Measurements from ENCODE around the gene ANKRD42. TPM values are rescaled to one million over a fixed set of nuclear protein-coding genes. Genes with fewer than 3 reads are reported as not detected.

ANKRD42 gene
- total and polyA plus RNA-seq, 2 experiments from 2014 or later = 9.2 to 9.7 TPM

GRCh38 chr11:83241291-83241946, 47.9 kb downstream of the ANKRD42 start:
- no peak overlapping the region for H3K4me3 ChIP-seq
- no peak overlapping the region for H3K27ac ChIP-seq
- H3K9me2 ChIP-seq (replicated peaks; ENCODE audit: insufficient read depth) = no peaks in the 10 kb centered on the region
- H3K27me3 ChIP-seq = no peaks in the 10 kb centered on the region
- H3K4me1 ChIP-seq (ENCODE audit: insufficient read depth) = no peaks in the 10 kb centered on the region
- 15% methylated on average over 5 of the region's 5 CpGs for WGBS (ENCODE audit: low lambda C conversion rate, missing lambda C conversion rate)
- H4K20me1 ChIP-seq (ENCODE audit: insufficient read depth, poor library complexity, severe bottlenecking) = no peaks in the 10 kb centered on the region
- H3K9me3 ChIP-seq (ENCODE audit: low read depth) = no peaks in the 10 kb centered on the region
- TF ChIP-seq CTCF (IDR thresholded peaks at IDR 0.05; ENCODE audit: poor library complexity) (peak; percentile 65), EZH2phosphoT487 (IDR thresholded peaks at IDR 0.05; ENCODE audit: low read depth, severe bottlenecking, unreplicated experiment) (no peak)
- H3K79me2 ChIP-seq = no peaks in the 10 kb centered on the region
- no peak overlapping the region for H3K4me2 ChIP-seq
- H2AFZ ChIP-seq = no peak overlapping the region
- H3K36me3 ChIP-seq (replicated peaks; ENCODE audit: insufficient read depth, low read depth) = no peaks in the 10 kb centered on the region
- DNase-seq (ENCODE audit: low spot score) = peak; percentile 79

- Histone ChIP-seq H3K27me3 (no peaks in the 10 kb centered on the region), H3K4me1 (ENCODE audit: insufficient read depth) (no peaks in the 10 kb centered on the region), H3K27ac (no peak overlapping the region), H4K20me1 (ENCODE audit: insufficient read depth, poor library complexity, severe bottlenecking) (no peaks in the 10 kb centered on the region), H3K4me2 (no peak overlapping the region), H3K9me3 (ENCODE audit: low read depth) (no peaks in the 10 kb centered on the region), H3K9me2 (replicated peaks; ENCODE audit: insufficient read depth) (no peaks in the 10 kb centered on the region), H3K4me3 (no peak overlapping the region), H3K79me2 (no peaks in the 10 kb centered on the region), H2AFZ (no peak overlapping the region), H3K36me3 (replicated peaks; ENCODE audit: insufficient read depth, low read depth) (no peaks in the 10 kb centered on the region)
- WGBS (ENCODE audit: low lambda C conversion rate, missing lambda C conversion rate) = 95% methylated on average over 1 of the region's 1 CpG
- DNase-seq (ENCODE audit: low spot score) = no peak
- TF ChIP-seq EZH2phosphoT487 (IDR thresholded peaks at IDR 0.05; ENCODE audit: low read depth, severe bottlenecking, unreplicated experiment) = no peak
- no peak for TF ChIP-seq EZH2 (IDR thresholded peaks at IDR 0.05; ENCODE audit: borderline replicate concordance)
- TF ChIP-seq CTCF (IDR thresholded peaks at IDR 0.05; ENCODE audit: poor library complexity) = no peak
Observed at GRCh38 chr11:83249445-83249844, 55.9 kb downstream of the ANKRD42 start.

GRCh38 chr11:83249972-83250593, 56.6 kb downstream of the ANKRD42 start:
- no peaks in the 10 kb centered on the region for H3K4me1 ChIP-seq (ENCODE audit: insufficient read depth)
- H3K4me3 ChIP-seq = no peak overlapping the region
- H3K9me3 ChIP-seq (ENCODE audit: low read depth) = no peaks in the 10 kb centered on the region
- H3K27me3 ChIP-seq = no peaks in the 10 kb centered on the region
- TF ChIP-seq EZH2 (IDR thresholded peaks at IDR 0.05; ENCODE audit: borderline replicate concordance) = no peak
- TF ChIP-seq CTCF (IDR thresholded peaks at IDR 0.05; ENCODE audit: poor library complexity) = peak; percentile 86
- 28% methylated on average over 4 of the region's 4 CpGs for WGBS (ENCODE audit: low lambda C conversion rate, missing lambda C conversion rate)
- H2AFZ ChIP-seq = no peak overlapping the region
- H4K20me1 ChIP-seq (ENCODE audit: insufficient read depth, poor library complexity, severe bottlenecking) = no peaks in the 10 kb centered on the region
- H3K79me2 ChIP-seq = no peaks in the 10 kb centered on the region
- no peaks in the 10 kb centered on the region for H3K9me2 ChIP-seq (replicated peaks; ENCODE audit: insufficient read depth)
- H3K4me2 ChIP-seq = no peak overlapping the region
- H3K36me3 ChIP-seq (replicated peaks; ENCODE audit: insufficient read depth, low read depth) = no peaks in the 10 kb centered on the region
- H3K27ac ChIP-seq = no peak overlapping the region
- peak; percentile 62 for DNase-seq (ENCODE audit: low spot score)
